ENCODE results near the gene CGNL1.

Gene CGNL1

GRCh38 chr15:57385923-57386390, 9.7 kb downstream of the CGNL1 start:
- no peak for DNase-seq (ENCODE audit: low read depth in 1 of 2, low spot score in 1 of 2)

- DNase-seq (ENCODE audit: low read depth in 1 of 2, low spot score in 1 of 2): no peak
Observed at GRCh38 chr15:57386976-57387375, 10.7 kb downstream of the CGNL1 start.

GRCh38 chr15:57387564-57388076, 11.3 kb downstream of the CGNL1 start:
- no peak for DNase-seq (ENCODE audit: low read depth in 1 of 2, low spot score in 1 of 2)

- DNase-seq (ENCODE audit: low read depth in 1 of 2, low spot score in 1 of 2): no peak
Observed at GRCh38 chr15:57388464-57388863, 12.2 kb downstream of the CGNL1 start.

- no peak for DNase-seq (ENCODE audit: low read depth in 1 of 2, low spot score in 1 of 2)
Observed at GRCh38 chr15:57389991-57390390, 13.7 kb downstream of the CGNL1 start.

GRCh38 chr15:57390583-57390982, 14.3 kb downstream of the CGNL1 start:
- DNase-seq (ENCODE audit: low read depth in 1 of 2, low spot score in 1 of 2): no peak

- no peak for DNase-seq (ENCODE audit: low read depth in 1 of 2, low spot score in 1 of 2)
Observed at GRCh38 chr15:57391537-57391936, 15.2 kb downstream of the CGNL1 start.

GRCh38 chr15:57393061-57393460, 16.8 kb downstream of the CGNL1 start:
- no peak for DNase-seq (ENCODE audit: low read depth in 1 of 2, low spot score in 1 of 2)

- DNase-seq (ENCODE audit: low read depth in 1 of 2, low spot score in 1 of 2): no peak
Observed at GRCh38 chr15:57395292-57395691, 19.0 kb downstream of the CGNL1 start.

- DNase-seq (ENCODE audit: low read depth in 1 of 2, low spot score in 1 of 2): no peak
Observed at GRCh38 chr15:57398336-57398735, 22.0 kb downstream of the CGNL1 start.

GRCh38 chr15:57401546-57401945, 25.2 kb downstream of the CGNL1 start:
- DNase-seq (ENCODE audit: low read depth in 1 of 2, low spot score in 1 of 2): no peak

- no peak for DNase-seq (ENCODE audit: low read depth in 1 of 2, low spot score in 1 of 2)
Observed at GRCh38 chr15:57403017-57403416, 26.7 kb downstream of the CGNL1 start.

GRCh38 chr15:57403566-57404325, 27.4 kb downstream of the CGNL1 start:
- DNase-seq (ENCODE audit: low read depth in 1 of 2, low spot score in 1 of 2): no peak

GRCh38 chr15:57405133-57405532, 28.8 kb downstream of the CGNL1 start:
- DNase-seq (ENCODE audit: low read depth in 1 of 2, low spot score in 1 of 2): no peak

- DNase-seq (ENCODE audit: low read depth in 1 of 2, low spot score in 1 of 2): no peak
Observed at GRCh38 chr15:57406062-57406772, 29.9 kb downstream of the CGNL1 start.

- no peak for DNase-seq (ENCODE audit: low read depth in 1 of 2, low spot score in 1 of 2)
Observed at GRCh38 chr15:57410373-57410772, 34.1 kb downstream of the CGNL1 start.

- no peak for DNase-seq (ENCODE audit: low read depth in 1 of 2, low spot score in 1 of 2)
Observed at GRCh38 chr15:57411945-57412768, 35.9 kb downstream of the CGNL1 start.

- DNase-seq (ENCODE audit: low read depth in 1 of 2, low spot score in 1 of 2): no peak
Observed at GRCh38 chr15:57415602-57416001, 39.3 kb downstream of the CGNL1 start.

- DNase-seq (ENCODE audit: low read depth in 1 of 2, low spot score in 1 of 2): no peak
Observed at GRCh38 chr15:57418635-57419034, 42.3 kb downstream of the CGNL1 start.

- no peak for DNase-seq (ENCODE audit: low read depth in 1 of 2, low spot score in 1 of 2)
Observed at GRCh38 chr15:57419335-57419734, 43.0 kb downstream of the CGNL1 start.

- no peak for DNase-seq (ENCODE audit: low read depth in 1 of 2, low spot score in 1 of 2)
Observed at GRCh38 chr15:57421110-57421509, 44.8 kb downstream of the CGNL1 start.
